KOPT-K1 (cell line): Measurements from ENCODE around the gene FKBP15.
"Not testable (repeated sequence)": the region's sequence is repeated elsewhere in the genome, so short reads cannot be mapped to it uniquely, and the experiment has no call there.

ENCODE experiments used
- H3K27ac ChIP-seq: fragments of 200-600 bp; sonication (generic); 2 replicates; pipeline ENCODE4 v1.5.1; 2016; ENCODE audit warnings: antibody characterized with exemption, mild to moderate bottlenecking, low read depth, low read length; ENCODE audit not compliant: poor library complexity, severe bottlenecking
- H3K36me3 ChIP-seq: fragments of 200-600 bp; sonication (generic); 2 replicates; pipeline ENCODE4 v1.5.1; 2017; ENCODE audit warnings: antibody characterized with exemption, mild to moderate bottlenecking, low read length, moderate library complexity; ENCODE audit not compliant: insufficient read depth
- H3K9me3 ChIP-seq: fragments of 200-600 bp; sonication (generic); 2 replicates; pipeline ENCODE4 v1.5.1; 2017; ENCODE audit warnings: antibody characterized with exemption, low read length, mild to moderate bottlenecking; ENCODE audit not compliant: insufficient read depth, poor library complexity, severe bottlenecking

The FKBP15 gene

DNA sequence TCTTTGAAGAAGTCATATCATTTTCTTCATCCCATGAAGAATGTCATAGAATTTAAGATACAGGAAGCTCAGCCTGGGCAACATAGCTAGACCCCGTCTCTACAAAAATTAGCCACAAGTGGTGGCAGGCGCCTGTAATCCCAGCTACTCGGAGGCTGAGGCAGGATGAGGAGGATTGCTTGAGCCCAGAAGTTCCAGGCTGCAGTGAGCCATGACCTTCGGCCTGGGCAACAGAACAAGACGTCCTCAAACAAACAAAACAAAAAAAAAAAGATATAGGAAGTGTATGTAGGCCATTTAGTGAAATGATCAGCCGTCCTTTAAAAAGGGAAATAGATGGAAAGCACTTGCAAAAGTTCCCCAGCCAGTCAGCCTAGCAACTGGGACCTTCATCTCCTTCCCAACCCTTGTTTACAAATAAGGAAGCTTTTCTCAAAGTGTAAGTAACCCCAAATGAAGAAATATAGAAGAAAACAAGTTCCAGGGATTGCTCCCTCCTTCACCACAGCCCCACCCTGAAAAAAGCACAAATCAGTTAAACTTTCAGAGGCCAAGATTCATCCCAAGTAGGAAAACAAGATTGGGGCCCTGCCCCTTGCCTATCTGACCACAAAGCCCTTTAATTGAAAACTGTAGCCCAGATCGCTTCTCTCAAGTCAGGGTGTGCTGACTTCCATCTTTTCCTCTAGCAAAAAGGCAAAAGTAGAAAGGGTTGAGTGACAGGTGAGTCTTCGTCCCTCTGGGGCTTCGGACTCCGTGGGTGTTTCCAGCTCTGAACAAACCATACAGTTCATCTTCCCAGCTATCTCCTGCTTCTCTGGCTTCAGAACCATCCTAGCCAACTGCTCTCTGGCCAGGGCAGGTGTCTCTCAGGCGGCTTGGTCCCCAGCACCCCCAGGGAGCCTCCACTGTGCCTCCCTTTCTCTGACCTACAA, 69.1 kb downstream of the FKBP15 start:
- H3K27ac ChIP-seq, result peak overlapping the region; percentile 62
- H3K36me3 ChIP-seq, result no peaks in the 10 kb centered on the region
- H3K9me3 ChIP-seq, result no peaks in the 10 kb centered on the region

- Histone ChIP-seq H3K27ac (peak within 1 kb of the TSS; percentile 62), H3K36me3 (no peaks in the 10 kb centered on the region), H3K9me3 (no peaks in the 10 kb centered on the region)
Observed at GRCh38 chr9:113150670-113151611, 70.1 kb downstream of the FKBP15 start, which contains the start of gene SLC31A2. TSS of gene SLC31A2 (plus strand) at chr9:113151007. CDS start at chr9:113151075, 68 bp downstream.

DNA sequence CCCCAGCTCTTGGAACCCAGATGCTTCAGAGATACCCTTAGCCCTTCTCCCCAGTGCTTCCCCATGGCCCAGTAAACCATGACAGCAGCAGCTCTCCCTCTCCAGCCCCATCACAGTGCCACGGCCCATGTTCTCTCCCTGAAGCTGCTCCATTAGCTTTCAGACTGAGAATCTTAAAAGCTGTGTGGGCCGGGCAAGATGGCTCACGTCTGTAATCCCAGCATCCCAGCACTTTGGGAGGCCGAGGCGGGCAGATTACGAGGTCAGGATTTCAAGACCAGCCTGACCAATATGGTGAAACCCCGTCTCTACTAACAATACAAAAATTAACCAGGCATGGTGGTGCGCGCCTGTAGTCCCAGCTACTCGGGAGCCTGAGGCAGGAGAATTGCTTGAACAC, 71.5 kb downstream of the FKBP15 start:
- H3K36me3 ChIP-seq, H3K27ac ChIP-seq, H3K9me3 ChIP-seq: not testable (repeated sequence)

GRCh38 chr9:113148781-113149510, 72.1 kb downstream of the FKBP15 start:
- no peaks in the 10 kb centered on the region for H3K9me3 ChIP-seq
- H3K27ac ChIP-seq, result no peak overlapping the region
- H3K36me3 ChIP-seq, result no peaks in the 10 kb centered on the region

DNA sequence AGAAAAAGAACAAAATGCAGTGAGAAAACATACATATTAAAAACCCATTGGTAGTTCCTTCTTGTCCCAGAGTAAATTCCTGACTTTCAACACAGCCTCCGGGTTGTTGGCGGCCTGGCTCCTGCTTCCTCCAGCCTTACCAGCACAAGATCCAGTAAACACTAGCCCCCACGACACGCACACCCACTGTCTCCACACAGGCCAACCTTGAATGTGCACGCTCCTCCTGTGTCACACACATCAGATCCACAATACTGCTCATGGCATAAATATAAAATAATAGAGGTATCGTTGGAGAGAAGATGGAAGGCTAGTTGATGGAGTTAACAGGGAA, 72.7 kb downstream of the FKBP15 start:
- H3K36me3 ChIP-seq, result no peaks in the 10 kb centered on the region

GRCh38 chr9:113143432-113144227, 77.4 kb downstream of the FKBP15 start:
- Histone ChIP-seq H3K9me3 (no peaks in the 10 kb centered on the region), H3K36me3 (no peaks in the 10 kb centered on the region), H3K27ac (no peak overlapping the region)

More for the DNA sequence above, 72.7 kb downstream of the FKBP15 start:
- H3K27ac ChIP-seq, result no peak overlapping the region
- no peaks in the 10 kb centered on the region for H3K9me3 ChIP-seq

DNA sequence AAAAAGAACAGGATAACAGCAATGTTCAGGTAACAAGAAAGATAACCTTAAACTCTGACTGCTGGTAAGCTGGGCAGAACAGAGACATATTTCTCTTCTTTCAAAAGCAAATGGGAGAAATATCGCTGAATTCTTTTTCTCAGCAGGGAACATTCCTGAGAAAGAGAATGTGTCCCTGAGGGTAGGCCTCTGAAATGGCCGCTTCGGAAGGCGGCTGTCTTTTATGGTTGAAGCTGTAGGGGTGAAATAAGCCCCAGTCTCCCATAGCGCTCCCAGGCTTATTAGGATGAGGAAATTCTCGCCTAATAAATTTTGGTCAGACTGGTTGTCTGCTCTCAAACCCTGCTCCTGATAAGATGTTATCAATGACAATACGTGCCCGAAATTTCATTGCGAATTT, 80.2 kb downstream of the FKBP15 start:
- H3K9me3 ChIP-seq, H3K27ac ChIP-seq, H3K36me3 ChIP-seq: not testable (repeated sequence)

- no peaks in the 10 kb centered on the region for H3K36me3 ChIP-seq
- no peaks in the 10 kb centered on the region for H3K9me3 ChIP-seq
- no peak overlapping the region for H3K27ac ChIP-seq
Observed at GRCh38 chr9:113139953-113140352, 81.1 kb downstream of the FKBP15 start.

DNA sequence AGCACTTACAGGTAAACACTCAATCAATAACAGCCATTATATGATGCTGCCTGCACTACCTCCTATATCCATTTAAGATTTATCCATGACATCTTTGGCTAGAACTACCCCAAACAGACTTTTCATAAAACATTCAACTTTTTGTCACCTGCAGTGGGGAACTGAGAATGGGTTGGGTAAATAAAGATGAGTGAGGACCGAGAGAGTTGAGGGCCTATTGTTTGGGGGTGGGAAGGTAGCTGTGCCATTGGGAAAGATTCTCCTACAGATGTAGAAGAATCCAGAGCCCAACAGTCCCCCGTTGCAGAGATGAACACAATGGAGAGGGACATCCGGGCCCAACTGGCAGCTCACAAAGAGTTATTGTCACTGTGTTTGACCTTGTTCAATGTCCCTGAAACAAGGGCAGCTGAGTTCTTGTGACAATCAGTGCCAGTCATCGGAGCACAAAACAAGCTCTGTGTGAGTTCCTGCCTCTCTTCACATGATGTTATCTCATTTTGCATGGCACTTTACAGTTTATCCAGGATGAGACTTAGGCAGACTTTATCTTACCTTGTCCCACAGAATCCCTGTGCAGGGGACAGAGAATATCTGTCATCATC, 81.8 kb downstream of the FKBP15 start:
- Histone ChIP-seq H3K27ac (no peak overlapping the region), H3K36me3 (no peaks in the 10 kb centered on the region)

GRCh38 chr9:113138760-113139159, 82.3 kb downstream of the FKBP15 start:
- Histone ChIP-seq H3K27ac (no peak overlapping the region), H3K9me3 (no peaks in the 10 kb centered on the region), H3K36me3 (no peaks in the 10 kb centered on the region)

More for the DNA sequence above, 81.8 kb downstream of the FKBP15 start:
- no peaks in the 10 kb centered on the region for H3K9me3 ChIP-seq

DNA sequence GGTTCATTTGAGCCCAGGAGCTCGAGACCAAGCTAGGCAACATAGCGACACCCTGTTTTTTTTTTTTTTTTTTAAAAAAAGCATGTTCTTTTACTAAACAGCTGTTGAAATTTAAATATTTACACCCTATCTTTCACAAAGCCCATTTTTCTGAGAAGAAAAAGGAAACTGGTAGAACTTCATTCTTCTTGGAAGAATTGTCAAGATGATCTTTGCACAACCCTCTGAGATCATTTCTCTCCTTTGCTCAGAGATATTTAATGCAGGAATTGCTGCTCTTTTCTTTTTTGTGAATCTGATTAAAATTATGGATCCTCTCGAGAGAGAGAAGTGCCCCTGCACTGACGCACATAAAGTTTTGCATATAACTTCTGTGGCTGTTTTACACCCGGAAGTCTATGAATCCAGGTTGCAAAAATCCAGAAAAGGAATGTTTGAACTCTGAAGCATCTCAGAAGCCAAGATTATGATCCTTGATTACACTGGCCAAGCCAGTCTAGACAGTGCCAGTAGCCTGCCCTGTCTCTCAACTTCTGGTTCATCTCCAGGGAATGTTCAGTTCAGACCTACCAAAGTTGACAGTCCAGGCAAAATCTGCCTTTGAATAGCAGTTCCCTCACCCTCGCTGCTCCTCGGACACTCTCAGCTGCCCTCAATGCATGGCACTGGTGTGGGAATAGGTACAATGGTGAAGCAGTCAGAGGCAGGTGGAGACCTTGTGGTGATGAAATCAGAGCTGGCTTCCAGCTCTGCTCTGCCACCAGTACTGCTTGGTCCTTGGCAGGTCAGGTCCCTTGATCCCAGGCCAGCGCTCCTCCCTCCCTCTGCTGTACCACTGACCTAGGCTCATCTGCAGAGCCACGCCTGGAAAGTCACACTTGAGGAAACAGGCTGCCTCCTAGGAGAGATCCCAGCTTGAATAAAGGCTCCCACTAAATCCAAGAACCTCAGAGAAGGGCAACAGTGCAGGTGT, 83.6 kb downstream of the FKBP15 start:
- Histone ChIP-seq H3K36me3 (no peaks in the 10 kb centered on the region), H3K27ac (no peak overlapping the region), H3K9me3 (no peaks in the 10 kb centered on the region)

GRCh38 chr9:113131689-113132151, 89.4 kb downstream of the FKBP15 start:
- no peaks in the 10 kb centered on the region for H3K9me3 ChIP-seq
- H3K36me3 ChIP-seq, result no peaks in the 10 kb centered on the region
- no peak overlapping the region for H3K27ac ChIP-seq

DNA sequence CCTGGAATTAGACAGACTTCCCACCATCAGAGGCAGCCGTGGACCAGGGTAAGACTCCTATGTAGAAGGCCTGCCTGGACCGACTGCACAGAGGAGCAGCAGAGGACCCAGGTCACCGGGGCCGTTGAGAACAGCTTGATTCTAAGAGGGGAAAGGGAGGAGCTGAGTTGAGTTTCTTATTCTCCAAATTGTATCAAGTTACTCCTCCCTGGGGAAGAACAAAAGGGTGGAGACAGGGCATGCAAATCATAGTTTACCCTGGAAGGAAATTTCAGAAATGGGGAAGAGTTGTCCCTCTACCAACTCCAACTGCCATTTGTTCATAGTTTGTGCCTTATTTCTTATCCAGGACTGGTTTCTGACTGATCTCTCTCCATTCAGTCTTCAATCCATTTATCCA, 91.2 kb downstream of the FKBP15 start:
- H3K9me3 ChIP-seq, result no peaks in the 10 kb centered on the region
- H3K27ac ChIP-seq, result no peak overlapping the region
- no peaks in the 10 kb centered on the region for H3K36me3 ChIP-seq
